ENCODE results near the gene PCGF5.

PCGF5 gene

GRCh38 chr10:91208642-91209041 is 11.8 kb upstream of the PCGF5 start:
- CTCF ChIA-PET = interaction anchor here (2.1 kb wide), 1 partner anchor 9 kb away, joined by 7 read pairs; no protein-coding TSS in a partner anchor
- no peak for TF ChIP-seq CTCF (IDR thresholded peaks at IDR 0.05; ENCODE audit: control extremely low read depth, extremely low read depth, low read depth, missing control alignments)
- POLR2A ChIA-PET = interaction anchor here (0.5 kb wide), 1 partner anchor 296 kb away, joined by 3 read pairs; no protein-coding TSS in a partner anchor
- no peak for DNase-seq (ENCODE audit: extremely low spot score)

GRCh38 chr10:91210014-91210413 is 10.4 kb upstream of the PCGF5 start:
- ChIA-PET CTCF (interaction anchor here (1.2 to 2.7 kb wide), 4 partner anchors 8 to 204 kb away, joined by 6 to 10 read pairs (median 8); partner anchors contain the start of gene PCGF5), POLR2A (no interaction called here)
- no peak for DNase-seq (ENCODE audit: extremely low spot score)
- no peak for TF ChIP-seq CTCF (IDR thresholded peaks at IDR 0.05; ENCODE audit: control extremely low read depth, extremely low read depth, low read depth, missing control alignments)

GRCh38 chr10:91210435-91210834 is 10.0 kb upstream of the PCGF5 start:
- POLR2A ChIA-PET = no interaction called here
- no peak for DNase-seq (ENCODE audit: extremely low spot score)
- CTCF ChIA-PET = interaction anchor here (1.2 to 2.7 kb wide), 3 partner anchors 10 to 204 kb away, joined by 6 to 10 read pairs (median 8); partner anchors contain the start of gene PCGF5
- no peak for TF ChIP-seq CTCF (IDR thresholded peaks at IDR 0.05; ENCODE audit: control extremely low read depth, extremely low read depth, low read depth, missing control alignments)

- ChIA-PET CTCF (interaction anchor here (0.9 to 2.7 kb wide), 4 partner anchors 9 to 25 kb away, joined by 3 to 8 read pairs (median 4); partner anchors contain the start of gene PCGF5), POLR2A (no interaction called here)
- TF ChIP-seq CTCF (IDR thresholded peaks at IDR 0.05; ENCODE audit: control extremely low read depth, extremely low read depth, low read depth, missing control alignments) = no peak
- no peak for DNase-seq (ENCODE audit: extremely low spot score)
Observed at GRCh38 chr10:91211675-91212074, 8.8 kb upstream of the PCGF5 start.

GRCh38 chr10:91214911-91215310 is 5.6 kb upstream of the PCGF5 start:
- ChIA-PET CTCF (no interaction called here), POLR2A (no interaction called here)
- TF ChIP-seq CTCF (IDR thresholded peaks at IDR 0.05; ENCODE audit: control extremely low read depth, extremely low read depth, low read depth, missing control alignments) = no peak
- DNase-seq (ENCODE audit: extremely low spot score) = no peak

- CTCF ChIA-PET = interaction anchor here (1.5 kb wide), 1 partner anchor 36 kb away, joined by 3 read pairs; no protein-coding TSS in a partner anchor
- POLR2A ChIA-PET = no interaction called here
- TF ChIP-seq CTCF (IDR thresholded peaks at IDR 0.05; ENCODE audit: control extremely low read depth, extremely low read depth, low read depth, missing control alignments) = no peak
- no peak for DNase-seq (ENCODE audit: extremely low spot score)
Observed at GRCh38 chr10:91215384-91215783, 5.1 kb upstream of the PCGF5 start.

Measured in GM10248 (cell line).